GM12873 (cell line): ENCODE results near the gene CAPN10.
A peak's percentile ranks its signal among the peaks of the same experiment; 100 is the strongest.

Source experiments
- CTCF ChIP-seq: IDR thresholded peaks from 2 replicates; pipeline ENCODE4 v1.5.1; 2012; ENCODE audit warnings: low read depth, mild to moderate bottlenecking, moderate library complexity, low read length, control low read depth; ENCODE audit not compliant: insufficient read depth; ENCODE audit errors: missing control alignments

The CAPN10 gene

DNA sequence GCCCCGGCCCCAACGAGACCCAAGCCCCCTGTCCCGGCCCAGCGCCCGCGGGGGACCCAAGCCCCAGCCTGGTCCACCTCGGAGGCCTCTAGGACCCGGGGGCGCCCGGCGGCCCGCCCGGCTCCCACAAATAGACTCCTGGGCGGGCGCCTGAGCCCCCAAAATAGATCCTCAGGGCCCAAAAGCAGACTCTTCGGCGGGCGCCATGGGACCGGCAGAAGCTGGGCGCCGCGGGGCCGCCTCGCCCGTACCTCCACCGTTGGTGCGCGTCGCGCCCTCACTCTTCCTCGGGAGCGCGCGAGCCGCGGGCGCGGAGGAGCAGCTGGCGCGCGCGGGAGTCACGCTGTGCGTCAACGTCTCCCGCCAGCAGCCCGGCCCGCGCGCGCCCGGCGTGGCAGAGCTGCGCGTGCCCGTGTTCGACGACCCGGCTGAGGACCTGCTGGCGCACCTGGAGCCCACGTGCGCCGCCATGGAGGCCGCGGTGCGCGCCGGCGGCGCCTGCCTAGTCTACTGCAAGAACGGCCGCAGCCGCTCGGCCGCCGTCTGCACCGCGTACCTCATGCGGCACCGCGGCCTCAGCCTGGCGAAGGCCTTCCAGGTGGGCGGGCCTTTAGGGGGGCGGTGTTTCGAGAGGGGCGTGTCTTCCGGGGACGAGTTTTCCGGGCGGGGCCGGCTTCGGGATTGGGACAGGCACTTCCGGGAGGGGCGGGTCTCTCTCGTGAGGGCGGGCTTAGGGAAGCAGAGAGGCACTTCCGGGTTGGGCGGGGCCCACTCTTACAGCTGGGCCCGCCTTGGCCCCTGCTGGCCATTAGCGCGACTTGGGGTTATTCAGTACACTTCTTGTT is 25.8 kb upstream of the CAPN10 start:
- peak; percentile 35 for TF ChIP-seq CTCF

- TF ChIP-seq CTCF: no peak
Measured at GRCh38 chr2:240561325-240561971, 25.1 kb upstream of the CAPN10 start.

DNA sequence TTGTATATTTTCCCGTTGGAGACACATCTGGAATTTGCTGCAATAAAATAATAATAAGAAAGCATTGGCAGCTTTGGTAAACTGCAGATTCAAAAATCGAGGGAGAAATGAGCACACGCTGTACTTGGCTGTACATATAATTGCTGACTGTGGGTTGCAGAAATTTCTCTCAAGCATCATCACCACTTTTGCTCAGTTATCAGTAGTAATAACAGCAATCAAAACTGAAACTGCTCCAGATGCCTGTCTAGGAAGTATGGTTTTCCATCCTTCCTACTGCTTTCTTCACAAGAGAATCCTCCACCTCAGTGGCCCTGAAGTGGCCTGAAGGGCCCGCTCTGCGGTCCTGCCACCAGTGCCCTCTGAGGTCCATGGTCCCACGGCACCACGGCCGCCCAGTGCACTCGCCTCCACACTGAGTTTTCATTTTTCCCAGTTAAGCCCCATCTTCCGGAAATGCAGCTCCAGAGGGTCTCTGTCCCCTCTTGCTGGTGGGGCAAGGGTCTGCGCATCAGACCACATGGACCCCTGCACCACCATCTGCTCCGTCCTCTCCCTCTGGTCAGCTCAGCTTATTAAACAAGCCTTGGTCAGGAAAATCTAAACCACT is 22.5 kb upstream of the CAPN10 start:
- no peak for TF ChIP-seq CTCF

GRCh38 chr2:240564561-240565332 is 21.8 kb upstream of the CAPN10 start:
- peak; percentile 40 for TF ChIP-seq CTCF

DNA sequence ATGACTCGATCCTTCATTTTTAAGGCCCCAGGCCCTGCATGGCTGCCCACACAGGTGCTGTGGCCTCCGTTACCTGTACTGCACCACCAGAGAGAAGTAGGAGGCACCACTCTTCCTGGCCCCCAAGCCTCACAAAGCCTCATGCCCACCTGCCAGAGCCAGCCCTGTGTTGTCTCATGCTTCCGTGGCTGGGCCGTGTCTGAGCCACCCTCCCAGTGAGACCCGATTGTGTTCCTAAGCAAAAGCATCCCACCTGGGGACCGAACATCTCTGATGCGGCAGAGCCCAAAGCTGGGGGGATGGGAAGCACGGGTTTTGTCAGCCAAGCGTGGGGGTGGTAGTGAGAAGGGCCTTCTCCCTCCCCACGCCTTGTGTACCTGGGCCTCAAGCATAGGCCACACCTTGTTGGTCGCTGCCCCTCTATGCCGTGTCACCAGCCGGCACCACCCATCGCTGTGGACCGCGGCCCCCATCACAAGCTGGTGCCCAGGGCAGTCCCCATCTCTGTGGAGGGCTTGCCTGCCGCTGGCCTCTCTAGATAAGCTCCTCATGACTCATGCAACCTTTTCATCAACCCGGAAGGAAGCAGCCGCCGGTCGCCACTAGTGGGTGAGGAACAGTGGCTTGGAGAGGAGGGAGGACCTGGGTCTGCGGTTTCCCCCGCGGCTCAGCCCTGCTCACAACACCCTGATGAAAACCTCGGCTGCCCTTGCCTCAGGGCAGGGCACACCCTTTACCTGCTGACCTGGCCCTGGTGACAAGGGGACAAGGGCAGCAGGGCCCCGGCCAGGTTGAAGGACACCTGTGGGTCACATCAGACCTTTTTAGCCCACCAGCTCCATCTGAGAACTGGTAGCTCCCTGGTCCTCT is 21.0 kb upstream of the CAPN10 start:
- no peak for TF ChIP-seq CTCF

DNA sequence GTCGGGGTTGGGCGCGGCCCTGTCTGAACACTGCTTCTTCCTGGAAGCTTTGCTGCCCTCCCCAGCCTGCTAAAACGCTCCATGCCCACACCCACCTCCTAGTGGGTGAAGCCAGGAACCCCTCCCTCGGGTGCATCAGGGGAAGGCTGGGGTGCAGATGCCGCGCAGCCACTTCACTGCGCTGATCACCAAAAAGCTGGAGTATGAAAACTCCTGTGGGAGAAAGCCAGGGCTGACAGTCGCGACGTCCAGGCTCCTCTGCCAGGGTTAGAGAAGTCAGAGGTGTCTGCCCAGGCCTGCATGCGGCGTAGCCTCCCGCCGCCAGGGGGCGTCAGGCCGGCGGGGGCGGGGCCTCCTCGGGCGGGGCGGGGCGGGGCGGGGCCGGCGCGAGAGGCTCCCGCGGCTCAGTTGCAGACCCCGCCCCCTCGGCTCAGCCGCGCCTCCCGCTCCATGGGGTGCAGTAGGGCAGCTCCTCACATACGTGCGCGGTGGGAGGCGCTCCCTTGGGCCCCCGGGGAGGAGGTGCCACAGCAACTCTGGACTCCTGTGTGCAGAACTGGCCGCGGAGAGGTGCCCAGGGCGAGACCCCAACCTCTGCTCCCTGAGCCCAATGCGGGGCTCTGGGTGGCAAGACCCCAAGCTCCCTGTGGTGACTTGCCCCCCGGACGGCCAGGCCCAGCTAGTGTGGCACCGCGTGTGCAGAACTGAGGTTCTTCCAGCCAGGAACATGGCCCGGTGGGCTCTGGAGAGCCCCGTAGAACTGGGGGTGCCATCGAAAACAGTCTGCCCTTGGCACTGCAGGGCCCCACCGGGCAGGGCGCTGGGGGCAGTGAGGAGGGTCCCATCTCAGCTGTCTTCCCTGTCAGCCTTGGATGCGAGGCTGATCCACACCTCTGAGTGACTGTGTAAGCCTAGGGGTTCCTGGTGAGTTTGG is 20.1 kb upstream of the CAPN10 start:
- TF ChIP-seq CTCF: peak; percentile 76
